HepG2 (cell line): ENCODE results near the gene MRPS21. TPM values are rescaled to one million over a fixed set of nuclear protein-coding genes. Genes with fewer than 3 reads are reported as not detected.

ENCODE experiments used
- AKNA ChIP-seq: sonication (generic); formaldehyde crosslinking; IDR thresholded peaks from 2 replicates; pipeline ENCODE4 v1.4.0; 2020; ENCODE audit warnings: missing genetic modification reagents, borderline replicate concordance
- DR1 ChIP-seq: sonication (generic); formaldehyde crosslinking; IDR thresholded peaks from 2 replicates; pipeline ENCODE4 v1.8.0; 2021; ENCODE audit warnings: mild to moderate bottlenecking, missing genetic modification reagents, inconsistent platforms
- DZIP1 ChIP-seq: sonication (generic); formaldehyde crosslinking; IDR thresholded peaks from 2 replicates; pipeline ENCODE4 v1.5.0; 2020; ENCODE audit warnings: mild to moderate bottlenecking, missing genetic modification reagents
- HMGA1 ChIP-seq: sonication (generic); formaldehyde crosslinking; conservative IDR thresholded peaks from 2 replicates; pipeline ENCODE4 v1.4.0; 2020; ENCODE audit warnings: missing genetic modification reagents
- HNF1A ChIP-seq, 2 experiments: sonication (generic) in 1 of 2; formaldehyde crosslinking in 1 of 2; IDR thresholded peaks; 2 replicates each; pipeline versions ENCODE4 v1.4.0 to v1.6.1; 2016 to 2020; ENCODE audit warnings: borderline replicate concordance in 1 of 2, low read depth in 1 of 2, mild to moderate bottlenecking in 1 of 2, missing genetic modification reagents in 1 of 2
- HNRNPL ChIP-seq: fragments of 200-400 bp; formaldehyde crosslinking; IDR thresholded peaks from 2 replicates; pipeline ENCODE4 v1.6.1; 2017; ENCODE audit warnings: mild to moderate bottlenecking, low read depth, low read length
- PAF1 ChIP-seq: IDR thresholded peaks from 2 replicates; pipeline ENCODE4 v1.6.1; 2016; ENCODE audit warnings: missing genetic modification reagents, missing compliant biosample characterization
- PBX3 ChIP-seq: sonication (generic); formaldehyde crosslinking; IDR thresholded peaks from 2 replicates; pipeline ENCODE4 v1.8.1; 2023; ENCODE audit warnings: missing genetic modification reagents, inconsistent platforms, borderline replicate concordance
- RELA ChIP-seq: sonication (generic); formaldehyde crosslinking; IDR thresholded peaks from 2 replicates; pipeline ENCODE4 v1.4.0; 2020; ENCODE audit warnings: missing genetic modification reagents
- TAF1 ChIP-seq: sonication (generic); formaldehyde crosslinking; IDR thresholded peaks from 2 replicates; pipeline ENCODE4 v1.4.0; 2020; ENCODE audit warnings: missing genetic modification reagents
- ZIK1 ChIP-seq: sonication (generic); formaldehyde crosslinking; IDR thresholded peaks from 2 replicates; pipeline ENCODE4 v1.5.0; 2020; ENCODE audit warnings: mild to moderate bottlenecking, low read depth, missing genetic modification reagents, borderline replicate concordance
- ZNF350 ChIP-seq: sonication (generic); formaldehyde crosslinking; IDR thresholded peaks from 2 replicates; pipeline ENCODE4 v1.4.0; 2020; ENCODE audit warnings: mild to moderate bottlenecking, low read depth, missing genetic modification reagents, borderline replicate concordance
- ZNF703 ChIP-seq: sonication (generic); formaldehyde crosslinking; IDR thresholded peaks from 2 replicates; pipeline ENCODE4 v1.5.1; 2020; ENCODE audit warnings: missing genetic modification reagents, mild to moderate bottlenecking, moderate library complexity, borderline replicate concordance
- ZSCAN20 ChIP-seq: sonication (generic); formaldehyde crosslinking; IDR thresholded peaks from 2 replicates; pipeline ENCODE4 v1.4.0; 2020; ENCODE audit warnings: missing genetic modification reagents, mild to moderate bottlenecking, borderline replicate concordance
- polyA plus RNA-seq, 8 experiments: library from polyadenylated mRNA; depleted of rRNA in 3 of 8; stranded (reverse) in 7 of 8; unstranded in 1 of 8; fragments of >200 nt; fragmentation: Illumina TruSeq in 4 of 8; extraction: Trizol in 4 of 8; gene quantifications; 2 replicates each; pipeline versions ENCODE4 v1.2.1 to v1.2.3, GENCODE V29; 2011 to 2016; ENCODE audit warnings: low read depth in 4 of 8, missing spikeins in 1 of 8, mixed read lengths in 1 of 8; ENCODE audit not compliant: insufficient read depth in 1 of 8
- total RNA-seq, 5 experiments: library from RNA; depleted of rRNA; stranded (reverse); fragments of >200 nt; fragmentation: Illumina TruSeq; extraction: Trizol; gene quantifications; 2 replicates each; pipeline ENCODE4 v1.2.3, GENCODE V29; 2016; ENCODE audit warnings: low read depth in 1 of 5

The MRPS21 gene
- total and polyA plus RNA-seq, 2 of the 13 experiments (the other 11 are each of a cell fraction or from before 2014, with no cell fraction given): 59.4 to 64.2 TPM

GRCh38 chr1:150259758-150260669 is 33.6 kb upstream of the MRPS21 start (continued):
- no peak for TF ChIP-seq HNF1A (IDR thresholded peaks at IDR 0.05; ENCODE audit: low read depth)
- no peak for TF ChIP-seq HNF1A (CRISPR knock-in tag; IDR thresholded peaks at IDR 0.05; ENCODE audit: borderline replicate concordance)
- TF ChIP-seq AKNA (CRISPR knock-in tag): no peak
- no peak for TF ChIP-seq DZIP1
- TF ChIP-seq HNRNPL: no peak
- no peak for TF ChIP-seq HMGA1 (CRISPR knock-in tag)
- TF ChIP-seq ZIK1 (CRISPR knock-in tag): no peak
- no peak for TF ChIP-seq PAF1
- no peak for TF ChIP-seq PBX3
- TF ChIP-seq ZNF703 (CRISPR knock-in tag): no peak
- no peak for TF ChIP-seq RELA (CRISPR knock-in tag)
- no peak; the same call in 1 of the 2 replicates for TF ChIP-seq DR1
- no peak for TF ChIP-seq ZNF350
- no peak for TF ChIP-seq TAF1 (CRISPR knock-in tag)
- TF ChIP-seq ZSCAN20 (CRISPR knock-in tag): no peak
